Spleen (tissue), 11 donors: Measurements from ENCODE around the gene NCAPG2. TPM values are rescaled to one million over a fixed set of nuclear protein-coding genes. Genes with fewer than 3 reads are reported as not detected.
A peak's percentile ranks its signal among the peaks of the same experiment; 100 is the strongest.

ENCODE experiments used
- DNase-seq: peaks from one replicate; pipeline ENCODE4 v3.0.0-alpha.2; 2020
- H3K27ac ChIP-seq, 8 donors: fragments of 200-600 bp; sonication (generic) in 7 of 8; 1 replicate in 4 of 8; 2 replicates in 4 of 8; pipeline versions ENCODE4 v1.5.0 to v1.8.0; 2016 to 2021; ENCODE audit warnings: inconsistent platforms in 4 of 8, mild to moderate bottlenecking in 4 of 8, moderate library complexity in 1 of 8
- H3K27me3 ChIP-seq, 7 donors: fragments of 200-600 bp; sonication (generic) in 6 of 7; replicated peaks in 1 of 7; 1 replicate in 4 of 7; 2 replicates in 3 of 7; pipeline versions ENCODE4 v1.5.0 to v1.8.0; 2016 to 2021; ENCODE audit warnings: inconsistent platforms in 3 of 7, mild to moderate bottlenecking in 1 of 7
- H3K36me3 ChIP-seq, 6 donors: fragments of 200-600 bp; sonication (generic) in 5 of 6; 1 replicate in 4 of 6; 2 replicates in 2 of 6; pipeline versions ENCODE4 v1.5.0 to v1.8.0; 2016 to 2021; ENCODE audit warnings: inconsistent platforms in 2 of 6
- H3K4me1 ChIP-seq, 6 donors: fragments of 200-600 bp; sonication (generic) in 5 of 6; 1 replicate in 3 of 6; 2 replicates in 3 of 6; pipeline versions ENCODE4 v1.5.0 to v1.8.0; 2016 to 2021; ENCODE audit warnings: inconsistent platforms in 3 of 6
- H3K4me3 ChIP-seq, 8 donors: fragments of 200-600 bp; sonication (generic) in 7 of 8; 1 replicate in 4 of 8; 2 replicates in 4 of 8; pipeline versions ENCODE4 v1.5.0 to v1.8.0; 2016 to 2021; ENCODE audit warnings: inconsistent platforms in 4 of 8, mild to moderate bottlenecking in 4 of 8, moderate library complexity in 2 of 8
- H3K9me3 ChIP-seq, 8 donors: fragments of 200-600 bp; sonication (generic) in 7 of 8; 1 replicate in 4 of 8; 2 replicates in 4 of 8; pipeline versions ENCODE4 v1.5.0 to v1.8.0; 2016 to 2021; ENCODE audit warnings: inconsistent platforms in 4 of 8
- POLR2A ChIP-seq, 3 donors: fragments of 450-650 bp; IDR thresholded peaks; one replicate each; pipeline ENCODE4 v1.5.1; 2017; ENCODE audit warnings: antibody characterized with exemption in 3 of 3, mild to moderate bottlenecking in 1 of 3
- POLR2AphosphoS5 ChIP-seq, 3 donors: sonication (generic); formaldehyde crosslinking; IDR thresholded peaks; one replicate each; pipeline ENCODE4 v1.5.1; 2017; ENCODE audit warnings: antibody characterized with exemption in 3 of 3
- WGBS, 5 donors: extraction: QIAGEN DNeasy Blood & Tissue Kit in 3 of 5; methylation state at CpG; one replicate each; pipeline versions ENCODE4 v1.1.5 to v1.1.7; 2013 to 2018; 5-methylcytosine and 5-hydroxymethylcytosine counted together
- intact Hi-C: fragments of 100-400 bp; cut with DNase I; formaldehyde crosslinking; loops from one replicate; pipeline ENCODE4 v1.15.0; 2023; ENCODE audit warnings: low total_unique reads
- polyA plus RNA-seq, 3 donors: library from polyadenylated mRNA; stranded (reverse); fragments of 200-250 nt; gene quantifications; one replicate each; pipeline ENCODE4 v1.2.1, GENCODE V29; 2013
- total RNA-seq, 7 donors: library from RNA; depleted of rRNA in 3 of 7; stranded (reverse); fragments of >200 nt in 3 of 7; fragmentation: NEBNext Ultra II Directional in 4 of 7; extraction: Animal tissue kit (Norgen Biotek cat#: 25700) in 4 of 7; gene quantifications; one replicate each; pipeline versions ENCODE4 v1.1.0 to v1.2.1, GENCODE V29; 2016 to 2021
- TF ChIP-seq, protein P1 (sequence below), 11 experiments: fragments of 200-600 bp in 7 of 11; fragments of 450-650 bp in 4 of 11; sonication (generic) in 4 of 11; IDR thresholded peaks in 8 of 11; conservative IDR thresholded peaks in 3 of 11; 1 replicate in 7 of 11; 2 replicates in 4 of 11; pipeline versions ENCODE4 v1.4.0 to v1.8.0; 2016 to 2021; ENCODE audit warnings: antibody characterized with exemption in 11 of 11, inconsistent platforms in 4 of 11, mild to moderate bottlenecking in 1 of 11
- donor health status: healthy with polysubstance abuse.
- donor health status: DM: no; HTN: no; CAD: no; lungs with moderate emphysema.
- donor health status: DM: no; HTN: no; CAD: no.
- donor health status: Bipolar disorder and iron deficiency.
- donor health status: healthy.
- donor health status: DM: no; HTN: no; CAD: no.
- donor health status: DM: yes; HTN: yes; CAD: no.

Gene NCAPG2
- total and polyA plus RNA-seq, 10 donors: 2.2 to 18.0 (median 10.8) TPM

DNA sequence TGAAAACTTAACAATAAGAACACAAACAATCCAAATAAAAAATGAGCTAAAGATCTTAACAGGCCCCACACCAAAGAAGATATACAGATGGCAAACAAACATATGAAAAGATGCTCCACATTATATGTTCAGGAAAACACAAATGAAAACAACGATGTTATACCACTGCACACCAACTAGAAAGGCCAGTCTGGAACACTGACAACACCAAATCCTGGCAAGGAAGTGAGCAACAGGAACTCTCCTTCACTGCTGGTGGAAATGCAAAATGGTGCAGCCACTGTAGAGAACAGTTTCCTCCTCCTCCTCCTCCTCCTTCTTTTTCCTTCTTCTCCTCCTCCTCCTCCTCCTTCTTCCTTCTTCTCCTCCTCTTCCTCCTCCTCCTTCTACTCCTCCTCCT, 12.2 kb upstream of the NCAPG2 start:
- no peak for DNase-seq
- H3K36me3 ChIP-seq: no peaks in the 10 kb centered on the region
- 78 to 100% (median 88%) methylated on average over 1 of the region's 1 CpG for WGBS, 5 donors

DNA sequence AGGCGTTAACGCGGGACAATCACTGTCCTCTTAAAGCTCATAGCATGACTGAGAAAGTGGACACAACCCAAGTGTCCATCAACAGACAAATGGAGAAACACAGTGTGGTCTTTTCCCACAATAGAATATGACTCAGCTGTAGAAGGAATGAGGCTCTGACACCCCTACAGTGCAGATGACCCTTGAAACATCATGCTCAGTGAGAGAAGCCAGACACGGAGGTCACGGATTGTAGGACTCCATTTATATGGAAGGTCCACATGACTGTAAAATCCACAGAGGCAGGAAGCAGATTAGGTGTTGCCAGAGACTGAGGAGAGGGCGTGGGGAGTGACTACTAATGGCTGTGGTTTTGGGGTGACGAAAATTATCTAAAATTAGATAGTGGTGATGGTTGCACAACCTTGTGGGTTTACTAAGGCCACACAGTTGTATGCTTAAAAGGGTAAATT, 6.1 kb upstream of the NCAPG2 start:
- 51 to 68% (median 54%) methylated on average over 7 of the region's 7 CpGs for WGBS, 5 donors
- Histone ChIP-seq H3K9me3 (peaks cover 0 to 15% (median 8%) of the 10 kb centered on the region in 8 donors), H3K27me3 (no peaks in the 10 kb centered on the region), H3K4me1 (peaks cover under 1 to 37% (median 5%) of the 10 kb centered on the region in 6 donors), H3K27ac (peak overlapping the region in 2 of 8 donors; percentile 55 to 62), H3K36me3 (no peaks in the 10 kb centered on the region), H3K4me3 (no peak overlapping the region)
- TF ChIP-seq POLR2AphosphoS5 (IDR thresholded peaks at IDR 0.05): no peak
- TF ChIP-seq, protein P1, sequence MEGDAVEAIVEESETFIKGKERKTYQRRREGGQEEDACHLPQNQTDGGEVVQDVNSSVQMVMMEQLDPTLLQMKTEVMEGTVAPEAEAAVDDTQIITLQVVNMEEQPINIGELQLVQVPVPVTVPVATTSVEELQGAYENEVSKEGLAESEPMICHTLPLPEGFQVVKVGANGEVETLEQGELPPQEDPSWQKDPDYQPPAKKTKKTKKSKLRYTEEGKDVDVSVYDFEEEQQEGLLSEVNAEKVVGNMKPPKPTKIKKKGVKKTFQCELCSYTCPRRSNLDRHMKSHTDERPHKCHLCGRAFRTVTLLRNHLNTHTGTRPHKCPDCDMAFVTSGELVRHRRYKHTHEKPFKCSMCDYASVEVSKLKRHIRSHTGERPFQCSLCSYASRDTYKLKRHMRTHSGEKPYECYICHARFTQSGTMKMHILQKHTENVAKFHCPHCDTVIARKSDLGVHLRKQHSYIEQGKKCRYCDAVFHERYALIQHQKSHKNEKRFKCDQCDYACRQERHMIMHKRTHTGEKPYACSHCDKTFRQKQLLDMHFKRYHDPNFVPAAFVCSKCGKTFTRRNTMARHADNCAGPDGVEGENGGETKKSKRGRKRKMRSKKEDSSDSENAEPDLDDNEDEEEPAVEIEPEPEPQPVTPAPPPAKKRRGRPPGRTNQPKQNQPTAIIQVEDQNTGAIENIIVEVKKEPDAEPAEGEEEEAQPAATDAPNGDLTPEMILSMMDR (IDR thresholded peaks at IDR 0.05 in 8 of 11, conservative IDR thresholded peaks at IDR 0.05 in 3 of 11): no peak
- TF ChIP-seq POLR2A (IDR thresholded peaks at IDR 0.05): no peak
- intact Hi-C loops: no loop called here
- DNase-seq: no peak

More for the DNA sequence above, 12.2 kb upstream of the NCAPG2 start:
- Histone ChIP-seq H3K4me1 (peaks cover 0 to 6% (median 0%) of the 10 kb centered on the region in 6 donors), H3K4me3 (no peak overlapping the region), H3K27me3 (no peaks in the 10 kb centered on the region), H3K27ac (no peak overlapping the region), H3K9me3 (no peaks in the 10 kb centered on the region)
- no peak for TF ChIP-seq POLR2A (IDR thresholded peaks at IDR 0.05)
- no peak for TF ChIP-seq POLR2AphosphoS5 (IDR thresholded peaks at IDR 0.05)
- TF ChIP-seq, protein P1 (IDR thresholded peaks at IDR 0.05 in 8 of 11, conservative IDR thresholded peaks at IDR 0.05 in 3 of 11): no peak
- intact Hi-C loops: no loop called here

DNA sequence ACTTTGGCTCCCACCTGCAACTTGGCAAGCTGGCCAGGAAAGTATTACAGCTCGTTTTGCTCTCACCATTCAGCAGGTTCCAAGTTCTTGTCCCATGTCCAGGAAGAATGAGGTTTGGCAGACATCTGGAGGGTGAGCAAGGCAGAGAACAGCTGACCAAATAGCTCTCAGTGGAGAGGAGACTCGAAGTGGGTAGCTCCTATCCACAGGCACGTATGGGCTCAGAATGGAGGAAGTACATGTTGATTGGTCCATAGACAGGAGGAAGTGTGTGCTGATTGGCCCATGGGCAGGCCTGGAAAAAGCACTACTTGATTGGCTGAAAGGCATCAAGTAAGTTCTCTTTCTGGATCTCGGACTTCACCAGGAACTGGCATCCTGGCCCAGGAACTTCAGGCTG, 3.0 kb upstream of the NCAPG2 start:
- peaks cover 5 to 63% (median 21%) of the 10 kb centered on the region in 6 donors for H3K4me1 ChIP-seq
- intact Hi-C loops: no loop called here
- peaks cover 0 to 15% (median 8%) of the 10 kb centered on the region in 8 donors for H3K9me3 ChIP-seq
- no peaks in the 10 kb centered on the region for H3K27me3 ChIP-seq
- no peak overlapping the region for H3K4me3 ChIP-seq
- TF ChIP-seq, protein P1 (IDR thresholded peaks at IDR 0.05 in 8 of 11, conservative IDR thresholded peaks at IDR 0.05 in 3 of 11): no peak
- TF ChIP-seq POLR2A (IDR thresholded peaks at IDR 0.05) (no peak), POLR2AphosphoS5 (IDR thresholded peaks at IDR 0.05) (no peak)
- H3K36me3 ChIP-seq: no peaks in the 10 kb centered on the region
- DNase-seq: no peak
- 50 to 78% (median 74%) methylated on average over 4 of the region's 4 CpGs for WGBS, 5 donors
- no peak overlapping the region for H3K27ac ChIP-seq

DNA sequence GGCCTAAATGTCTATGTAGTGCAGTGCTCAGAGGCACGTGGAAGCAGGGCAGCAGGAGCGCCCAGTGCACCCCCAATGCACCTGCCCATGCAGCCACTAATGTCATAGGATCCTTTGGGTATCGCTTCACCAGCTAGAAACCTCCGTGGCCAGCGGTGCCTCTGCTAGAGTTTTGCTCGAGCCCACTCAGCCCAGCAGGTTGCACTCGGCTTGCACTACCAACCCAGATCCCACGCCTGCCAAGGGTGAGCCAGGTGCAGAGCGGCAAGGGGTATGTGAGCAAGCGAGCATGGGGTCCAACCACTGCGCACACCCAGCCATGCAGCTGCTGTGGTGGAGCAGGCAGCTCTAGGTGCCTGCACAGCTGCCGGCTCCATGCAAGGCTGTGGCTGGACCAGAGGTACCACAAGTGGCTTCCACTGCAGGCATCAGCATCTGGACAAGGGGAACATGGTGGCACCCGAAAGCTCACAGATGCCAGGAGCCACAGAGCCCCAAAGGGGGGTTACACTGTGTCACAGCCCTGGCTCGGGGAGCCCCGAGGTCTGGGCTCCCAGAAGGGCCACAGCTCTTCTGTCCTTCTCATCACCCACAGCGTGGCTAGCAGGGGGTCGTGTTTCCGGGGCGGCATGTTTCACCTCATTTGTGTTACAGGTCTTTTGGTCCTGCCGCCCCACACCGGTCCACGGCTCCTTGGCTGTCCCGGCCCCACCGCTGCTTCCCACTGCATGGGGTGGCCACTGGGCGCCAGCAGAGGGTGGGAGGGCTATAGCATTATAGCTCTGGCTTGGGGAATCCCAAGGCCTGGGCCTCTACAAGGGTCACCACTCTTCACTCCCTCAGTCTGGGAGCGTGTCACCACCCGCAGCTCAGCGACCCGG, 2.3 kb upstream of the NCAPG2 start:
- intact Hi-C loops: no loop called here
- no peaks in the 10 kb centered on the region for H3K36me3 ChIP-seq
- H3K9me3 ChIP-seq: peaks cover 0 to 15% (median 8%) of the 10 kb centered on the region in 8 donors
- no peaks in the 10 kb centered on the region for H3K27me3 ChIP-seq
- 93 to 97% (median 95%) methylated on average over 27 to 29 of the region's 29 CpGs for WGBS, 5 donors
- no peak overlapping the region for H3K27ac ChIP-seq
- H3K4me1 ChIP-seq: peaks cover 5 to 60% (median 21%) of the 10 kb centered on the region in 6 donors
- no peak overlapping the region for H3K4me3 ChIP-seq
- DNase-seq: peak; percentile 81
- TF ChIP-seq, protein P1 (IDR thresholded peaks at IDR 0.05 in 8 of 11, conservative IDR thresholded peaks at IDR 0.05 in 3 of 11): no peak
- TF ChIP-seq POLR2AphosphoS5 (IDR thresholded peaks at IDR 0.05) (no peak), POLR2A (IDR thresholded peaks at IDR 0.05) (no peak)
